ENCODE measurements around the gene TRAPPC12. TPM values are rescaled to one million over a fixed set of nuclear protein-coding genes. Genes with fewer than 3 reads are reported as not detected.
A peak's percentile ranks its signal among the peaks of the same experiment; 100 is the strongest.
"Not testable (repeated sequence)": the region's sequence is repeated elsewhere in the genome, so short reads cannot be mapped to it uniquely, and the experiment has no call there.

Gene TRAPPC12
- total RNA-seq, 1 donor from 2014 or later, result 89.7 TPM

GRCh38 chr2:3451169-3451568, 71.7 kb downstream of the TRAPPC12 start:
- Mint-ChIP-seq H3K27ac (ENCODE audit: unreplicated experiment) (no peak overlapping the region), H3K36me3 (ENCODE audit: unreplicated experiment) (peaks cover 28% of the 10 kb centered on the region)
- no peak for DNase-seq (ENCODE audit: extremely low spot score, unreplicated experiment)

GRCh38 chr2:3451926-3452671, 72.6 kb downstream of the TRAPPC12 start:
- H3K27ac Mint-ChIP-seq (ENCODE audit: unreplicated experiment), result no peak overlapping the region
- H3K27me3 Mint-ChIP-seq (ENCODE audit: unreplicated experiment), result no peaks in the 10 kb centered on the region
- H3K4me3 Mint-ChIP-seq (ENCODE audit: unreplicated experiment), result no peak overlapping the region
- no peak for DNase-seq (ENCODE audit: extremely low spot score, unreplicated experiment)
- H3K4me1 Mint-ChIP-seq (ENCODE audit: unreplicated experiment), result no peaks in the 10 kb centered on the region
- peaks cover 25% of the 10 kb centered on the region for H3K36me3 Mint-ChIP-seq (ENCODE audit: unreplicated experiment)
- no peaks in the 10 kb centered on the region for H3K9me3 Mint-ChIP-seq (ENCODE audit: unreplicated experiment)
- TF ChIP-seq CTCF (IDR thresholded peaks at IDR 0.05), result no peak

More at GRCh38 chr2:3451169-3451568, 71.7 kb downstream of the TRAPPC12 start:
- no peak for TF ChIP-seq CTCF (IDR thresholded peaks at IDR 0.05)
- Mint-ChIP-seq H3K4me3 (ENCODE audit: unreplicated experiment) (no peak overlapping the region), H3K4me1 (ENCODE audit: unreplicated experiment) (no peaks in the 10 kb centered on the region), H3K27me3 (ENCODE audit: unreplicated experiment) (no peaks in the 10 kb centered on the region), H3K9me3 (ENCODE audit: unreplicated experiment) (no peaks in the 10 kb centered on the region)

- no peak for TF ChIP-seq CTCF (IDR thresholded peaks at IDR 0.05)
- Mint-ChIP-seq H3K9me3 (ENCODE audit: unreplicated experiment) (no peaks in the 10 kb centered on the region), H3K27me3 (ENCODE audit: unreplicated experiment) (no peaks in the 10 kb centered on the region), H3K4me3 (ENCODE audit: unreplicated experiment) (no peak overlapping the region), H3K4me1 (ENCODE audit: unreplicated experiment) (no peaks in the 10 kb centered on the region), H3K36me3 (ENCODE audit: unreplicated experiment) (peaks cover 25% of the 10 kb centered on the region), H3K27ac (ENCODE audit: unreplicated experiment) (no peak overlapping the region)
- DNase-seq (ENCODE audit: extremely low spot score, unreplicated experiment), result peak; percentile 67
Measured at GRCh38 chr2:3453190-3453999, 73.9 kb downstream of the TRAPPC12 start.

GRCh38 chr2:3454005-3454404, 74.5 kb downstream of the TRAPPC12 start:
- peaks cover 26% of the 10 kb centered on the region for H3K36me3 Mint-ChIP-seq (ENCODE audit: unreplicated experiment)
- peak; percentile 74 for DNase-seq (ENCODE audit: extremely low spot score, unreplicated experiment)
- not testable (repeated sequence) for H3K4me1 Mint-ChIP-seq (ENCODE audit: unreplicated experiment); H3K4me3 Mint-ChIP-seq (ENCODE audit: unreplicated experiment); H3K27ac Mint-ChIP-seq (ENCODE audit: unreplicated experiment); H3K9me3 Mint-ChIP-seq (ENCODE audit: unreplicated experiment); H3K27me3 Mint-ChIP-seq (ENCODE audit: unreplicated experiment)

- H3K36me3 Mint-ChIP-seq (ENCODE audit: unreplicated experiment), result peaks cover 22% of the 10 kb centered on the region
- no peak for TF ChIP-seq CTCF (IDR thresholded peaks at IDR 0.05)
- no peaks in the 10 kb centered on the region for H3K27me3 Mint-ChIP-seq (ENCODE audit: unreplicated experiment)
- H3K27ac Mint-ChIP-seq (ENCODE audit: unreplicated experiment), result no peak overlapping the region
- no peak overlapping the region for H3K4me3 Mint-ChIP-seq (ENCODE audit: unreplicated experiment)
- no peak for DNase-seq (ENCODE audit: extremely low spot score, unreplicated experiment)
- H3K9me3 Mint-ChIP-seq (ENCODE audit: unreplicated experiment), result no peaks in the 10 kb centered on the region
- no peaks in the 10 kb centered on the region for H3K4me1 Mint-ChIP-seq (ENCODE audit: unreplicated experiment)
Measured at GRCh38 chr2:3454802-3455201, 75.3 kb downstream of the TRAPPC12 start.

All from osteocyte (in vitro differentiated cells).